HG03439 (cell line): Measurements from ENCODE around the gene EGR4.

Experiments
- ATAC-seq: cut with Tn5 transposase; IDR thresholded peaks from one replicate; pipeline ENCODE4 v1.9.1; 2021; ENCODE audit warnings: mild to moderate bottlenecking, moderate library complexity; ENCODE audit not compliant: unreplicated experiment

EGR4 gene

DNA sequence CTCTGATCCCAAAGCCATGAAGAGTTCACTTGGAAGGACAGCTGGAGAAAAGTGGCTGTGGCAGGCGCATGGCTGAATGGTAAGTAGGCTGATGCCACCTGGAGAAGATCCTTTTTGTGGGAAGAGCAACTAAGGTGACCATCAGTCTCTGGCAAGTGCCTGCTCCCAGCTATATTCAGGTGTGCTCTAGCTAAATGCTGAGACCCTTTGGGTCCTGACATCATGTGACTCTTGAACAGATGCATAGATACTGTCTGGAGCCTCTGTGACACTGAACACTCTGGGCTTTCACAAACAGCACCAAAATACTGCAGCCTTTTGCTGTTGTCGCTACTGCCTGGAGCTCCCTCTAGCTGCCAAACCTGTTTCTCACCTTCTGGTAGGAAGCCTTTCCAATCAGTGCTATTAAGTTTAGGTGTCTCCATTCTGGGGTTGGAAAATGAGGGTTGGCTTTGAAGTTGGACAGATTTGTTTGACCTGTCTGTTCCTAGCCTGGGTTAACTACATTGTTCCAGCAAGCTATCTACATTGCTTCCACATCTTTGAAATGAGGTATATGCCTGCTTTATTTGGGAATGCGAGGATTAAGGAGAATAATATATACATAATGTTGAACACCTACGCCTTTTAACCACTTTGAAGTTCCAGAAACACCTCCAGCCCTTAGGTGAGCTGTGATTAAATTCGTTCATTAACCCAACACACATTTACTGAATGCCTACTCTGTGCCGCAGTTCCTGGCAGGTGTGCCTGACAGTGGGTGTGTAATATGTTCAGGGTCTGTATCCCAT lies 3.1 kb downstream of the EGR4 start:
- ATAC-seq, result no peak

DNA sequence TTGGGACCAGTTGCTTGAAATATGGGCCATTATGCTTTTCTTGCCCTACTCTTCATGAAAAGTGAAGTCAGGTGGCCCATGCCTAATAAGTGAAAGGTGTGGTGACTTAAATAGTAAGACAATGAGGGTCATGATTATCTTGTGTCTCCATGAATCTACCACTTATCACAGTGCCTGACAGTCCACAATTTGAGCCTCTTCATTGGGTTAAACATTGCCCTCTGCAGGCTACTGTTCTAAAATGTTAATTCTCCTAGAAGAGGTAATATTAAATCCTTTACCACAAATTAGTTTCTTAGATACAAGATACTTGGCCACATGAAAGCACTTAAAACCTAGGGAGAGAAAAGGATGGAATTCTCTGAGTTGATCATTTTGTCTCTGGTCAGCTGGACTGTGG lies 4.0 kb downstream of the EGR4 start:
- no peak for ATAC-seq

DNA sequence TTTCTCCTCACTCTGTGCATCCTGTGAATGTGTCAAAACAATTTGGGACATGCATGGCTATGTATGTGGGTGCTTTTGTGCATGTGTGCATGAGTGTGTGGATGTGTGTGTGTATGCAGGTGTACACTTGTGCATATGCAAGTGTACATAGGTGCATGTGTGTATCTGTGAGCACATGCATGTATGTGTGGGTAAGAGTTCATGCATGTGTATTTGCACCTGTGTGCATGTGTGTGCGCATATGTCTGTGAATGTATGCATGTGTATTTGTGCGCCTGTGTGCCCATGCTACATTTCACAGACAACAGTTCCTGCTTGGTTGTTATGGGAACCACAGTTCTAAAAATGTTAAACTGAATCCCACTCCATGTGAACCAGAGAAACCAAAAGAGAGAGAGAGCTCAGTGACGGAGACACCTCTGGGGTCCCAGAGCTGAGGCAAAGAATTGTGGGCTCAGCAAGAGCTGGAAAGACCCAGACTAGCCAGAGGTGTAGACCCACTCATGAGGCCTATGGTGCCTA lies 7.2 kb downstream of the EGR4 start:
- ATAC-seq, result no peak

DNA sequence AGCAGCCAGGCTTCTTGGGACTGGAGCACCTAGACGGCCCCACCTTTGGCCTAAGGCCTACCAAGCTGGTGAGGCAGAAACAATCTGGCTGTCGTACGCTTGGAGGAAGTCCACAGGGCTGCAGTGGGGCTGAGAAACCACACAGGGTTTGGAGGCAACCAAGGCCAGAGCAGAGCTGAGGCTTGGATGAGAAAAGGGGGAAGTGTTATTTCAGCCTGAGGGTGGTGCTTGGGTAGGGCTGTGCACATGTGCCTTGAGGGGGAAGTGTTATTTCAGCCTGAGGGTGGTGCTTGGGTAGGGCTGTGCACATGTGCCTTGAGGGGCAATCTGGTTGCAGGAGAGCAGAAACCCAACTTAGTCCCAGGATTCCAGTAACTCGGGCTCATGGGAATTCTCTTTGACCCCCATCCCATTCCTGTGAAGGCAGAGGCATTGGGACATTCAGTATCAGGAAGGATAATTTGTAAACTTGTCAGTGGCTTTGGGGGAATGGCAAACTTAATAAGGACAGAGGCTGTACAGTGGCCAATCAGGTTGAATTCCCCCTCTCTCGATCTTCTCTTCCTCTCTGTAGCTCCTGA lies 8.1 kb downstream of the EGR4 start:
- ATAC-seq, result peak; percentile 25

DNA sequence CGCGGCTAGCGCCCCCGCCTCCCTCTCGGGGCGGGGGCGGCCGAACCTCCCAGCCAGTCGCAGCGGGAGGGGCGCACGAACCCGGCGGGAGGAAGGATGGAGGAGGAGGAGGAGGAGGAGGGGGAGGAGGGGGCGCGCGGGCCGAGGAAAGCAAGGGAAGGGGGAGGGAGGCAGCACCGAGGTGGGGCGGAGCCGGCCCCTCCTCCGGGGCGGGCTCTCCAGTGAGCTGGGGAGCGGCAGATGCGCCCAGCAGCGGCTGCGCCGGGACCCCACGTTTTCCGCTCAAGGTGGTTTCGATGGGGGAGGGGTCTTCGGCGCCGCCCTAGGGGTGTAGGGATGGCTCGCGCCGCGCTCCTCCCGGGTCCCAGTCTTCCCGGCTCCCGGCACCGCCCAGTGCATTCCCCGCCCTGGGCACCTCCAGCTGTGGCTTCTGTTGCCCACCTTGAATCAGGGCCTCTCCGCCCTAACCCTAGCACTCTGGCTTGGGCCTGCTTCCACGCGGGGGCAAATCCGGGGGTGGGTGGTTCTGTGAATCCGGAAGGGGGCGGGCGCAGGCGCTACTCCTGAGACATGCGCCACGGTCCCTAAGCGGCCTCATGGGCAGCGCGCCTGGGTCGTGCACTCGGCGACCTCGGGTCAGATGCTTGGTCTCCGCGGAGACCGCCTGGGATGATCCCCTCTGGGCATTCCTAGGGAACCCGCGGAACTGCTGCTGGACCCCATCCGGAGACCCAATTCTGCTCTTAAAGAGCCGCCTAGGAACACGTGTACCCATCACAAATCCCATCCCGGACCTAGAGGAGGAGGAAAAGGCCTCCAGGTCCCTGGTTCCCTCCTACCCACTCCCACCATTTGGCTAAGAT lies 8.8 kb downstream of the EGR4 start, which contains the start of gene FBXO41:
Gene FBXO41, minus strand, starts transcription at position 183 of the 863 bp plus-strand sequence. CDS start 14,848 bp downstream, outside the sequence.
- peak; percentile 80 for ATAC-seq

DNA sequence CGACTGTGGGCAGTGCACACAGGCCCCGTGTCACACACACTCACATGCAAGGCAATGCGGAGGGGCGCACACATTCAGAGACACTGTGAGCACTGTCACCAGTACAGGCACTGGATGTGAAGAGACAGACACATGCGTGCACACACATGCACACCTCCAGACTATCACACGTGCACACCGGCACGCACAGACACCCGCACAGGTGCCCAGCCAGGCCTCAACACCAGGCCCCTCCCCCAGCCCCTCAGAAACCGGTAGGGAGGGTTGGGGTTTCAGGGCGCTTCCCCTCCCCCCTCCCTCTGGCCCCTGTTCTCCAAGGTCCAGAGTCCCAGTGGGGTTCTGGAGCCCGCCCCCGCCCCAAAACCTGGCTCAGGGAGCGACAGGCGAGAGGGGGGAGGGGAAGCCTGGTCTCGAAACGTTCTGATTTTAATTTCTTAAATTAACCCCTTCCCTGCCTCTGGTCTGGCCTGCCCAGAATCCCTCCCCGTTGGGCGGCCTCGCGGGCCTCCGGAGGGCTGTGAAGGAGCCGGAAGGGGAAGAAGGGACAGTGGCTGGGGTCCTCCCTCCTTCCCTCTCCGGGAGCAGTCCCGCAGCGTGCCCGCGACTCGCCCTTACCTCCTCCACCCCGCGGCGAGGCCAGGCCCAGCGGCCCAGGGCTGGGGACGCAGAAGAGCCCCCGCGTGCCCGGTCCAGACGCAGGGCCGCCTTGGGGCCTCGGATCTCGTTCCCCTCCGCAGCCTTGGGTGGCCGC lies 9.6 kb downstream of the EGR4 start:
- ATAC-seq, result peak; percentile 9

DNA sequence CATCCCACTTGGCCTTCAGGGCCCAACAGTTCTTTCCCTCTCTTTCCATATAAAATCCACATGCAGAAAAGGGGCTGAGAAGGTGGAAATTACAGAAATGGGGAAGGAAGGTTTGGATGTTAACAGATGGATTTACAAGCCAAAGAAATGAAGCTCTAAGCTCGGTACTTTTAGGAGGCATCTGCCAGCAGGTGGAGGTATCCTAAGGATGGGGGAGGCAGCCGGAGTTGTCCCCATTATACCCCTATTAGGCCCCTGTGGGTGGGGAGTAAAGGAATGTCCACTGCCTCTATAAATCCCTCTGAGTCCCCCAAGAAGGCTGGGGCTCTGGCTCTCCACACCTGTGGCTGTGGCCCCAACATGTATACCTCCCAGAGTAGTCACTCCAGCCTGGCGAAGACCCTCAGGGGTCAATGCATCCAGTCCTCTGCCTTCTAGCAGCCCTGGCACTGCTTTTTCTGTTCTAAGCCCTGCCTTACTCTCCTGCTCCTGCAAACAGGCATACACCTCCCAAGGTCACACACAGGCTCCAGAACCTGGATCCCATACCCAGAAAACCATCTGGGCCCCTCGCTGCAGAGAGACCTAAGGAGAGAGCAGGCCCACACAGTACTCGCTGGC lies 10.3 kb downstream of the EGR4 start:
- no peak for ATAC-seq

DNA sequence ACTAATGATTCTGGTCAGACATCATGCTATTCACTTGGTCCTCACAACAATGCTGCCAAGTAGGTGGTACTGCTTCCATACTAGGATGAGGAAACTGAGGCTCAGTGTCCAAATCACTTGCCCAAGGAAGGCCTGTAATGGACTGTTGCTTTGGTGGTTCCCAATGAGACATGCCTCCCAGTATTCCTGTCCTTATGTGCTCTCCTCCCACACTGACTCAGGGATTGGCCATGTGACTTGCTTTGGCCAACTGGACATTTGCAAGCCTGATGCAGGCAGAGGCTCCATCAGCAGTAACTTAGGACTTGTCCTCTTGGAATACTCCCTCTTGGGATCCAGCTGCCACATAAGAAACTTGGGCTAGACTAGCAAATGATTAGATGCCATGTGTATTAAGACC lies 12.1 kb downstream of the EGR4 start:
- no peak for ATAC-seq

DNA sequence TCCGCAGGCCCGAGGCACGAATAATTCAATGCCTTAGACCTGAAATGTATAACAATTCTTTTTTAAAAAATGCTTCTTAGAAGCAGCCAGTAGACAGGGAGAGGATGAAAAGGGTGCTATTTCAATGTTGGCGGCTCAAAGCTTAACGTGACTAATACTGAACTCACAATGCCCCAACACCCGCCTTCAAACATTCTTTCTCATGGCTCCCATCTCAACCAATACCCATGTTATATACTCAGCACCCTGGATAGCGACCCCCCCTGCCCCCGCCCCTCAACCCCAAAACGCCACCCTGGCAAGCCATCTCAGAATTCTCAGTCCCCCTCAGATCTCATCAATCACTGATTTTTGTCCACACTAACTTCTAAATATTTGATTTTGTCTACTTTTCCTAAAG lies 13.5 kb downstream of the EGR4 start:
- no peak for ATAC-seq

DNA sequence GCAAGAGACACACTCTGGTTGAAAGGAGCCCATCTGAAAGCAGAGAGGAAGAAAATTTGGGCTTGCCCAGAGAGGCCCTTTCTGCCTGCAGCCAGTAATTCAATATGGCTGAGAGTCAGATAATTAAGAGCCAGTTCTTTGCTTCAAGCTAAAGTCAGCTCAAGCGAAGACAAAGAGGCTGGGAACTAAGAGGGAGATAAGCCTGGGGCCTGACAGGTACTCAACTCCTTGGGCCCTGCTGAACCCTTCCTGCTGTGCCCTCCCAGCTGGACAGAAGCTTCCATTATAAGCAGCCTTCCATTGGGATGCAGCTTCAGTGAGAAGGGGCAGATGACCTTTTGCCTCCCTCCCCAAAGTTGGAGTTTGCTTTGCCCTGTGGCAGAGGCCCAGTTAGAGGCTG lies 21.1 kb downstream of the EGR4 start:
- no peak for ATAC-seq

DNA sequence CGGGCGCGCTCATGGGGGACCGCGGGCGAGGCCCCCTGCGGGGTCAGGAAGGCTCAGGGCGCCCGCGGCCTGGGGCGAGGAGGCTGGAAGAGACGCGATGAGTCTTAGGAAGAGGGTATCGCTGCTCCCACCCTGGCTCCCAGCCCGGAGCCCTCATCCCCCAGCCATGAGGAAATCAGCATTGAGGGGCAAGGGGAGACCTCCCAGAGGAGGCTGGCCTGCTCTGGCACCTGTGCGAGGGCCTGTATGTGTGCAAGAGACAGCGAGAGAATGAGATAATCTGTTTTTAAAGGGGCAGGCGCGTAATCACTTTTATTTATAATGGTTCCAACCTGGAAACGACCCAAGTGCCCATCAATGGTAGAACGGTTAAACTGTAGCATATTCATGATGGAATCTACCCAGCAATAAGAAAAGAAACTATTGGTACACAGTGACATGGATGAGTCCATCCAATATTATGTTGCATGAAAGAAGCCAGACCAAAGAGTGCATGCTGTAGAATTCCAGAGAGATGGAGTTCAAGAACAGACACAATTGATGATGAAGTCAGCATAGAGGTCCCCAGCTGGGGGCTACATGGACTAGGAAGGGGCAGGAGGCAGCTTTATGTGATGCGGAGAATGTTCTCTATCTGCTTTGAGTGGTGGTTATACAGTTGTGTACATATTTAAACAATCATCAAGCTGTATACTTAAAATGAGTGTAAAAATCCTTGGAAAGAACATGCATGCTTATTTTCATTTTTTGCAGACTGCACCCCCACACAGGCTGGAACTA lies 23.5 kb downstream of the EGR4 start:
- no peak for ATAC-seq

DNA sequence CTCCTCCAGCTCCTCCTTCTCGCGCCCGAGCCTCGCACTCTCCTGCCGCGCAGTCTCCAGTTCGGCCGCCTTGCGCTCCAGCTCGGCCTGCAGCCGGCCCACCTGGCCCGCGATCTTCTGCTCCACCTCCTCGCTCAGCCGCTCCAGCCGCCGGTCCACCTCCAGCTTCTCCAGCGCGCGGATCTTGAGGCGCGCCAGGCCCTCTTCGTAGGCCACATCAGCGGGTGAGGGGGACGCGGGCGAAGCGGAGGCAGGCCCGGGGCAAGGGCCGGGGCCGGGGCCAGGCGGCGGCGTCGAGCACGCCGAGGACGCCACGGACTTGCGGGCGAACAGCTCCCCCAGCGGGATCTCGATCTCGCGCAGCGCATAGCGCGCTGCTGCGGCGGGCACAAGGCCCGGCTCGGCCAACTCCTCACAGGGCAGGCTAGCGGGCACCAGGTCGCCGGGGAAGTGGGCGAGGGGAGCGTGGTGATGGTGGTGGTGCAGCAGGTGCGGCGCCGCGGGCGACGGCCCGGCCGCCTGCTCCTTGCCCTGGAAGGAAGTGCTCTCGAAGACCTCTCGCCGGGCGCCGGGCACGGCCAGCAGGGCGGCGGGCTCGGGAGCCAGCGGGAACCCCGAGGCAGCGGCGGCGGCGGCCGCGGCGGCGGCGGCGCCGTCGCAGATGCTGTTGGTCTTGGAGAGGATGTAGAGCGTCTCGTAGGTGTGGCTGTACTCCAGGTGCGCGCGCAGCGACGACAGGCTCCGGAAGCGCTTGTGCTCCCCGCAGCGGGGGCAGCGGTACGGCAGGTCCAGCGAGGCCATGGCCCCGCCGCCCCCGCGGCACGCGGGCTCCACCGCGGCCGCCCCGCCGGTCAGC lies 24.3 kb downstream of the EGR4 start:
- peak; percentile 70 for ATAC-seq

DNA sequence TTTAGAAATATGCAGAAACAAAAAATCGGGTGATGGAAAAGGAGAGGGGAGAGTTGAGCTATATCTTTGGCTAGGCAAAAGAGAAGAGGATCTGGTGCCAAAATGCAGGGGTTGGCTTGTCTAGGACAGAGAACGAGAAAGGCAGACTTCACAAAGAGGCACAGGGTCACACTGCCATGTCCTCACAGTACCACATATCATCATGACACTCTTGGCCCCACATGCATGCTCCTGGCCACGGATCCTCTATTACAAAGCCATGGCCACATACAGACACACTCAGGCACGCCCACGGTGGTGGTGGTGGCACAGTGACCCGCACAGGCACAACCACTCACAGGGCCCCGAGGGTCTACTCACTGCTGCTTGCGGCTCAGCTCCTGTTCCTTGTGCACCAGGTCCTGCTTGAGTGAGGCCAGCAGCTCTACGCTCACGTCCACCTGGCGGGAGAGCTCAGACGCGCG lies 24.9 kb downstream of the EGR4 start:
- ATAC-seq, result no peak

DNA sequence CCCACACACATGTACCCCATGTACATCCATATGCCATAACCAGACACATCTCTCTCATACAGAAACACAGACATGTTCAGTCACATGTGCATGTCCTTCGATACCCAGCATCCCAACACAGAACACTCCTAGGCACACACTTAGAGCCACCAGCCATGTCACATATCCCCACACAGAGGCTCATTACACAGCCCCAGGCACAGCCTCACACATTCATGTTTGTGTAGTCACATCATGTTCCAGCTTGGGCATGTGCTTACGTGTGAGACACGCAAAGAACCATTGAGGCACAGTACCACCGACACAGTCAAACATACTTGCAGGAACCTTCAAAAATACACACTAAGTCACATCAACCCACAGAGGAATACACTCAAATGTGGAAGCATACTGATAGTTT lies 26.3 kb downstream of the EGR4 start:
- ATAC-seq, result no peak

DNA sequence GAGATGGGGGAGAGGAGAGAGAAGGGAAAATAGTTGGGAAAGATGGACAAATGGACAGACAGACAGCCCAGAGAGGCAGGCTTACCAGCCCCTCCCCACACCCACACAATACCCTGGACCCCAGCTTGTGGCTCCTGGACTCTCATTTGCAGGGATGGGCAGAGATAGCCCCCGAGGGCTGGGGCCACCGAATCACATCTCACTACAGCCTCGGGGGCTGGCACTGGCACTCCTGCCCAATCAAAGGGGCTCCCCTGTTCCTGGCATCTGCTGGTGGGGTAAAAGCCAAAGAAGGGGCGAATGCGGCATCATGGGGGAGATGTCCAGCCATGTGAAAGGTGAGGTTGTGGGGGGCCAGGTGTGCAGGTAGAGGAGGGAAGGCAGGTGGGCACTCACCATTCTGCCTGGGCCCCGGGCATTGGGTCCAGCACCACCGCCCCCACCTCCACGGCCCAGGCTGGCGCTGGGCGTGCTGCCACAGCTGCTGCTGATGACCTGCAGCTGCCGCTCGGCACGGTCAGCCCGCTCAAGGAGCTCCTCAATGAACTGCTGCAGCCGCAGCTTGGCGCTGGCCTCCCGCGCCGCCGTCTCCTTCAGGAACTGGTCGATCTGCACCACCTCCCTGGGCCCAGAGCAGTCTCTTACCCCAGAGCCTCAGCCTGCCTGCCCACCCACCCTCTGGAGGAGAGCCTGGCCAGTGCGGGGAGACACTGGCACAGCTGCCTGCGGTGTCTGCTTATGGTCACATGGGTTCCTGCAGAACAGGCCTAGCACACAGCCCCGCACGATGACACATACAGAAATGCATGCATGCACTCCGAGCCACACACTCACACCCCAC lies 27.1 kb downstream of the EGR4 start:
- ATAC-seq, result no peak

DNA sequence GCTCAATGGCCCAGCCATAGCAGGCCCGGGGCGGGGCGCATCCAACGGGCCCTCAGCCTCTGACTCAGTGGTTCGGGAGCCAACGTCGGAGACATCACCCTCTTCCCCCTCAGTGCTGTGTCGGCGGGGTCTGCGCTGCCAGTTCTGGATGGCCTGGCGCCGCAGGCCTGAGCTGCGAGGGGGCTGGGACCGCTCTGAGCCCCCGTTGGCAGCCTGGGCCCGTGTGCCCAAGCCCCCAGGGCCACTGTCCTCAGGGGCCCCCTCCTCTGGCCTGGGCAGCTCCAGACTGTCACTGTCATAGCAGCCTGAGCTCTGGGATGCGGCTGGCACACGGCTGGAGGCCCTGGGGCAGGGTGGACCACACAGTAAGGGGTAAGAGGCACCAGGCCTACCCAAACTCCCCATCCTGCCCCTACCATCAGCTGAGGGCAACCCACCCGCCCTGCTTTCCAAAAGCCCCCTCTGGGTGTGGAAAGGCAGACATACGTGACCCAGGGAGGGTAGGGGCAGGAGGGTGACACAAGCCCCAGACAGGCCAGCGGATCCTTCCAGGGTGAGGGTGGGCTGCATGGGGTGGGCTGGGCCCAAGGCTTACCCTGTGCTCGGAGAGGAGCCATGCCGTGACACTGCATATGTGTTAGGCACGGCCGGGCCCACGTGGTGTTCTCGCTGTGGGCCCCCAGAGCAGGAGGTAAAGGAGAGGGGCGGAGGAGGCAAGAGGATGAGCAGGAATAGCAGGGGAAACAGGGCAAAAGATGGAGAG lies 27.9 kb downstream of the EGR4 start:
- no peak for ATAC-seq

DNA sequence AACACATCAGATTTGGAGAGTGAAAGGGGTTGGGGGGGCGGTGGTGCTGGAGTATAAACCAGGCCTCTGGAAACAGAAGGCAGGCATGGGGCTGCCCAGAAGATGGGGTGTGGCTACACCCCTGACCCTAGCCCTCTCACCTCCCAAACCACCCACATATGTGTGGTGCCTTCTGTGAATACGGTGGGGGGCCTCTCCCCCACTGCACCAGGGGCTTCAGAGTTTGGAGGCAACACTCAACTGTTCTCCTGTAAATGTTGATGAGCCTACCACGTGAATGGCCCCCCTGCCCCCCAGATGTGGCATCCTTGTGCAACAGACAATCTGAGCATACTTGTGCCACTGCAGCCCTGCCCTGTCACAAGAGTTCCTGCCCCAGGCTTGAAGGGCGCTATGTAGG lies 28.6 kb downstream of the EGR4 start:
- no peak for ATAC-seq
